ENCODE results near the gene ST7L.

ST7L gene

GRCh38 chr1:112549590-112549989 is 69.4 kb downstream of the ST7L start:
- DNase-seq (ENCODE audit: low spot score): no peak

GRCh38 chr1:112548547-112548946 is 70.4 kb downstream of the ST7L start:
- DNase-seq (ENCODE audit: low spot score): no peak

- DNase-seq (ENCODE audit: low spot score): no peak
These were observed 72.9 kb downstream of the ST7L start for GRCh38 chr1:112546076-112546475.

- DNase-seq (ENCODE audit: low spot score): no peak
These were observed 74.2 kb downstream of the ST7L start for GRCh38 chr1:112544751-112545150.

DNA sequence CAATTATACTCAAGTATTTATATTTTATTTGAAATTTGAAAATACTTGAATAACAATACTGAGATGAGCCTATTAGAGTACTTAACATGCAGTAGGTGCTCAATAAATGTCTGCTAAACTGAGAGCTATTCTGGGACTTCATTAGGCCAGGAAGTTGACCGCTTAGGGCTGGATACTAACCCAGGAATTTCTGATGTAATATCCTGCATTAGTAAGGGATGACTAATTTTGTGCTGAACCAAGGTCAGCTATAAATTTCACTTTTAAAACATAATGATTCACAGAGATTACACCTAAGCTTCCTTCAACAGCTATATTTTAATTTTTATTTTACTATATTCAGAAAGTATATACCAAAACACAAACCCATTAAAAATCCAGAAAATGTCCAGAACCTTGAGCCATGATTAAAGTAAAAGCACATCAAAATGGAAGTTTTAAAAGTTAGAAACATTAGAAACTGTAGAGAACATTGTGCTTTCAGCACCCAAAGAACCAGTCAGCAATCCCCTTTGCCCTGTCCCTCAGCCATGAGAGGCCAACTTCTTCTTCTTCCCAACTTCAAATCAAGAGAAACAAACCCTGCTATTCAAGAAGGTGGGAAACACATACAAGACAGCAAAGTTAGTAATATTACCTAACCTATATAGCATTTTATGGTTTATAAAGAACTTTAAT is 74.8 kb downstream of the ST7L start:
- DNase-seq (ENCODE audit: low spot score): no peak

- DNase-seq (ENCODE audit: low spot score): no peak
These were observed 76.6 kb downstream of the ST7L start for GRCh38 chr1:112542206-112542973.

GRCh38 chr1:112541299-112541698 is 77.6 kb downstream of the ST7L start:
- no peak for DNase-seq (ENCODE audit: low spot score)

DNA sequence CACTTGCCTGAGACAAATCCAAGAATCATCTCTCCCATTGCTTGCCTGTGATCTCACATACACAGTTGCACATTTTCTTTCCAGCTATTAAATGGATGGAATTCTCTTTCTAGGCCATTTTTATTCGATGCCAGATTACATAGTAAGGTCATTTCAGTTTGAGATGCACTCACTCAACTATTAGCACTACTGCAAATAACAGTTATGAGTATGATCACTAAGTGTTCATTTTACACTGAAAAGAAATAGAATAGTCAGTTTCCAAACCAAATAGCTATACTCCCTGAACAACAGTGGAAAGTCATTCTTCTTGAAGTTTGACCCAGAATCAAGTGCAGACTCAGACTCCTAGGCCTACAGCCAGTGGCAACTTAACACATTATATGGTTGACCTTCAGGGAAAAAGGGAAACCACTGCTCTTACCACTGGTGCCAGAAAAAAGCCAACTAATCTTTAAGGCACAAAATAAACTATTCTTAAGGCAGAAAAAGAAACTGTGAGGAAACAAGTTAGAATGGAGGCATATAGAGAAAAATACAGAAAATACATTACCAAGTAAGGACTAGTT is 78.6 kb downstream of the ST7L start:
- DNase-seq (ENCODE audit: low spot score): no peak

DNA sequence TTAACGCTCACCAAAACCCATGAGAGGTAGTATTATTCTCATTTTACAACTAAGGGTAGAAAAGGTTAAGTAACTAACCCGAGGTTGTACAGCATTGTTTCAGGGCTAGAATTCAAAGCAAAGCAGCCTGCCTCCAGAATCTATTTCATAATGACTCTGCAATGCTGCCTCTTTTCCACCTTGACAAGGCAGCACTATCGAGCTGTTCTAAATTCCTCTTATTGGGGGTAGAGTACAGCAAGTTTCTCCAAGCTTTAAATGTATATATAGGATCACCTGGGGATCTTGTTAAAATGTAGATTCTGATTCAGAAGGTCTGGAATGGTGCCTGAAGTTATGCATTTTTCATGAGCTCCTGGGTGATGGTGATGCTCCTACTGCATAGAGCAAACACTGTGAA is 80.1 kb downstream of the ST7L start:
- no peak for DNase-seq (ENCODE audit: low spot score)

GRCh38 chr1:112537456-112537855 is 81.5 kb downstream of the ST7L start:
- no peak for DNase-seq (ENCODE audit: low spot score)

GRCh38 chr1:112536561-112536960 is 82.4 kb downstream of the ST7L start:
- DNase-seq (ENCODE audit: low spot score): no peak

- DNase-seq (ENCODE audit: low spot score): no peak
These were observed 85.9 kb downstream of the ST7L start for GRCh38 chr1:112533029-112533428.

- no peak for DNase-seq (ENCODE audit: low spot score)
These were observed 86.9 kb downstream of the ST7L start for GRCh38 chr1:112532064-112532463.

DNA sequence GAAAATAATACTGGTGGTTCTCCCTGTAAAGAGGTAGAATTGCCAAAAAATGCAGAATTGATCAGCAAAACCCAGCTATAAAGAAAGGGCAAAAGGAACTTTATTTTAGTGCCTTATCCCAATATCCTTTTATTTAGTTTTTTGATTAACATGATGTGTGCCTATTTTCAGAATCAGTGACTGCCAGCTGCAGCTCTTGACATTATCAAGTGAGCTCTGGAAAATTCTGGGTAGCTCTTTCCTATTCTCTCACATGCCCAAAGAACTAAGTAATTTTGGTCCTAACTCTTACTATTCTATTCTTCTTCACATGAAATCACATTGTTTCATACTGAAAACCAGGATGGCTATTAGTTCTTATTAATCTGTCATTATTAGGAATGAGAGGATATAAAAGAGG is 88.1 kb downstream of the ST7L start:
- no peak for DNase-seq (ENCODE audit: low spot score)

GRCh38 chr1:112529301-112529700 is 89.6 kb downstream of the ST7L start:
- DNase-seq (ENCODE audit: low spot score): no peak

GRCh38 chr1:112528076-112528475 is 90.9 kb downstream of the ST7L start:
- DNase-seq (ENCODE audit: low spot score): no peak

- DNase-seq (ENCODE audit: low spot score): no peak
These were observed 91.5 kb downstream of the ST7L start for GRCh38 chr1:112527266-112528010.

- DNase-seq (ENCODE audit: low spot score): no peak
These were observed 94.0 kb downstream of the ST7L start for GRCh38 chr1:112524986-112525385.

GRCh38 chr1:112524251-112524650 is 94.7 kb downstream of the ST7L start:
- no peak for DNase-seq (ENCODE audit: low spot score)

- DNase-seq (ENCODE audit: low spot score): no peak
These were observed 96.3 kb downstream of the ST7L start for GRCh38 chr1:112522621-112523020.

DNA sequence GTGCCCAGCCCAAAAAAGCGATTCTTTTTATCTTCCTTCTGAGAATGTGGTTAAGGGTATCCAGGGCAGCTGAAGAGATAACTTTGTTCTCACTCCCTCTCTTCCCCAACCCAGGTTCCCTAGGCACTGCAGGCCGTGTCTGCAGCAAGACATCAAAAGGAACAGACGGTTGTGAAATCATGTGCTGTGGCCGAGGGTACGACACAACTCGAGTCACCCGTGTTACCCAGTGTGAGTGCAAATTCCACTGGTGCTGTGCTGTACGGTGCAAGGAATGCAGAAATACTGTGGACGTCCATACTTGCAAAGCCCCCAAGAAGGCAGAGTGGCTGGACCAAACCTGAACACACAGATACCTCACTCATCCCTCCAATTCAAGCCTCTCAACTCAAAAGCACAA is 98.8 kb downstream of the ST7L start:
- DNase-seq (ENCODE audit: low spot score): no peak

DNA sequence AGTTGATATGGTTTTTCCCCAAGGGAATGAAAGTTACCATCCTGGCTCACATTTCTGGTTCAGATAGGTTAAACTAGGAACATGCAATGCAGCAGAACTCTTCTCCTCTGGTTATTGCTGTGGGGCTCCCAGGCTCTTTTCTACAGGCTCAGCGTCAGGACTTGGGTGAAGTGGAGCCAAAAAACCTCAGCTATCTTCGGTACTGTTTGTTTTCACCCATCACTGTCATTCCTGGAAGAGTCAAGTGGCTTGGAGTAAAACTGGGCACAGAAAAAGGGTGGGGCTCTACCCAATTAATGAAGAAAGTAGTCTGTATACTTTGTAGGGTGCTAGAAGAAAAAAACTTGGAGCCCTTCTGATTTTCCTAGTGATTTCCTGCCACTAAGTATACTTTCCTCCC is 100.8 kb downstream of the ST7L start:
- DNase-seq (ENCODE audit: low spot score): no peak
